ENCODE data around the gene ADSS1. TPM values are rescaled to one million over a fixed set of nuclear protein-coding genes. Genes with fewer than 3 reads are reported as not detected.
A peak's percentile ranks its signal among the peaks of the same experiment; 100 is the strongest.
"Not testable (repeated sequence)": the region's sequence is repeated elsewhere in the genome, so short reads cannot be mapped to it uniquely, and the experiment has no call there.

Gene ADSS1
- total RNA-seq, 1 donor = 4.3 TPM

- TF ChIP-seq CTCF (IDR thresholded peaks at IDR 0.05; ENCODE audit: extremely low read depth, low read depth, low read length) = no peak
- H3K9me3 ChIP-seq (ENCODE audit: low read depth, low read length) = no peaks in the 10 kb centered on the region
- H3K4me2 ChIP-seq (ENCODE audit: insufficient read depth, low read length) = no peak overlapping the region
- H3K4me3 ChIP-seq (ENCODE audit: insufficient read depth, low read length) = no peak overlapping the region
- peaks cover 4% of the 10 kb centered on the region for H3K36me3 ChIP-seq (ENCODE audit: insufficient read depth, low read length)
- H3K4me1 ChIP-seq (ENCODE audit: insufficient read depth, low read length) = peaks cover 17% of the 10 kb centered on the region
- H3K79me2 ChIP-seq (ENCODE audit: insufficient read depth, low read length) = no peaks in the 10 kb centered on the region
- no peak overlapping the region for H2AFZ ChIP-seq (ENCODE audit: low read length)
- H4K20me1 ChIP-seq (ENCODE audit: insufficient read depth, low read length) = peaks cover 25% of the 10 kb centered on the region
- DNase-seq (ENCODE audit: insufficient read length, low spot score, missing footprints) = no peak
- no peaks in the 10 kb centered on the region for H3K27me3 ChIP-seq (ENCODE audit: insufficient read depth, low read length)
- no peak overlapping the region for H3K27ac ChIP-seq (ENCODE audit: low read depth, low read length)
Observed at GRCh38 chr14:104725772-104726548, 1.9 kb downstream of the ADSS1 start.

GRCh38 chr14:104726600-104727451 lies 2.8 kb downstream of the ADSS1 start:
- H3K27ac ChIP-seq (ENCODE audit: low read depth, low read length) = no peak overlapping the region
- no peaks in the 10 kb centered on the region for H3K79me2 ChIP-seq (ENCODE audit: insufficient read depth, low read length)
- DNase-seq (ENCODE audit: insufficient read length, low spot score, missing footprints) = peak; percentile 92
- TF ChIP-seq CTCF (IDR thresholded peaks at IDR 0.05; ENCODE audit: extremely low read depth, low read depth, low read length) = no peak
- H3K4me2 ChIP-seq (ENCODE audit: insufficient read depth, low read length) = no peak overlapping the region
- no peaks in the 10 kb centered on the region for H3K27me3 ChIP-seq (ENCODE audit: insufficient read depth, low read length)
- H2AFZ ChIP-seq (ENCODE audit: low read length) = no peak overlapping the region
- H3K36me3 ChIP-seq (ENCODE audit: insufficient read depth, low read length) = no peaks in the 10 kb centered on the region
- H3K4me3 ChIP-seq (ENCODE audit: insufficient read depth, low read length) = no peak overlapping the region
- peaks cover 12% of the 10 kb centered on the region for H3K4me1 ChIP-seq (ENCODE audit: insufficient read depth, low read length)
- H3K9me3 ChIP-seq (ENCODE audit: low read depth, low read length) = no peaks in the 10 kb centered on the region
- H4K20me1 ChIP-seq (ENCODE audit: insufficient read depth, low read length) = peaks cover 18% of the 10 kb centered on the region

- Histone ChIP-seq H3K27ac (ENCODE audit: low read depth, low read length) (no peak overlapping the region), H3K9me3 (ENCODE audit: low read depth, low read length) (no peaks in the 10 kb centered on the region), H3K4me3 (ENCODE audit: insufficient read depth, low read length) (no peak overlapping the region), H3K4me2 (ENCODE audit: insufficient read depth, low read length) (no peak overlapping the region), H2AFZ (ENCODE audit: low read length) (no peak overlapping the region), H3K27me3 (ENCODE audit: insufficient read depth, low read length) (no peaks in the 10 kb centered on the region), H3K79me2 (ENCODE audit: insufficient read depth, low read length) (no peaks in the 10 kb centered on the region), H3K4me1 (ENCODE audit: insufficient read depth, low read length) (peaks cover 7% of the 10 kb centered on the region), H4K20me1 (ENCODE audit: insufficient read depth, low read length) (peaks cover 7% of the 10 kb centered on the region), H3K36me3 (ENCODE audit: insufficient read depth, low read length) (no peaks in the 10 kb centered on the region)
- no peak for TF ChIP-seq CTCF (IDR thresholded peaks at IDR 0.05; ENCODE audit: extremely low read depth, low read depth, low read length)
- DNase-seq (ENCODE audit: insufficient read length, low spot score, missing footprints) = no peak
Observed at GRCh38 chr14:104728631-104729030, 4.6 kb downstream of the ADSS1 start.

- H3K9me3 ChIP-seq (ENCODE audit: low read depth, low read length); H3K36me3 ChIP-seq (ENCODE audit: insufficient read depth, low read length); H2AFZ ChIP-seq (ENCODE audit: low read length); H4K20me1 ChIP-seq (ENCODE audit: insufficient read depth, low read length); H3K27ac ChIP-seq (ENCODE audit: low read depth, low read length); H3K79me2 ChIP-seq (ENCODE audit: insufficient read depth, low read length); H3K4me3 ChIP-seq (ENCODE audit: insufficient read depth, low read length); H3K4me1 ChIP-seq (ENCODE audit: insufficient read depth, low read length); H3K4me2 ChIP-seq (ENCODE audit: insufficient read depth, low read length); H3K27me3 ChIP-seq (ENCODE audit: insufficient read depth, low read length); DNase-seq (ENCODE audit: insufficient read length, low spot score, missing footprints): not testable (repeated sequence)
Observed at GRCh38 chr14:104729176-104729834, 5.3 kb downstream of the ADSS1 start.
